Glutamatergic neuron (in vitro differentiated cells): ENCODE measurements around the gene CEP126. TPM values are rescaled to one million over a fixed set of nuclear protein-coding genes. Genes with fewer than 3 reads are reported as not detected.

ENCODE experiments used
- total RNA-seq: library from RNA; stranded (reverse); fragmentation: NEBNext Ultra II Directional; extraction: Animal tissue kit (Norgen Biotek cat#: 25700); gene quantifications from one replicate; pipeline ENCODE4 v1.2.1, GENCODE V29; 2021; ENCODE audit not compliant: unreplicated experiment

Gene CEP126
- total RNA-seq, 1 donor from 2014 or later = 3.9 TPM

Other genes with a start within 250 kb of the CEP126 start
- gene ANGPTL5, start 1.5 kb downstream of the CEP126 start, total RNA-seq = not detected
- 1.4 TPM for gene CFAP300, start 132.4 kb downstream of the CEP126 start, total RNA-seq
- 1.3 TPM for gene YAP1, start 195.4 kb downstream of the CEP126 start, total RNA-seq